Kidney capillary endothelial cell (primary cell): Measurements from ENCODE around the gene ADPRM.
"Not testable (repeated sequence)": the region's sequence is repeated elsewhere in the genome, so short reads cannot be mapped to it uniquely, and the experiment has no call there.

Experiments used
- DNase-seq: peaks from one replicate; pipeline ENCODE4 v3.0.0-alpha.2; 2018; ENCODE audit warnings: low spot score

The ADPRM gene, protein sequence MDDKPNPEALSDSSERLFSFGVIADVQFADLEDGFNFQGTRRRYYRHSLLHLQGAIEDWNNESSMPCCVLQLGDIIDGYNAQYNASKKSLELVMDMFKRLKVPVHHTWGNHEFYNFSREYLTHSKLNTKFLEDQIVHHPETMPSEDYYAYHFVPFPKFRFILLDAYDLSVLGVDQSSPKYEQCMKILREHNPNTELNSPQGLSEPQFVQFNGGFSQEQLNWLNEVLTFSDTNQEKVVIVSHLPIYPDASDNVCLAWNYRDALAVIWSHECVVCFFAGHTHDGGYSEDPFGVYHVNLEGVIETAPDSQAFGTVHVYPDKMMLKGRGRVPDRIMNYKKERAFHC

DNA sequence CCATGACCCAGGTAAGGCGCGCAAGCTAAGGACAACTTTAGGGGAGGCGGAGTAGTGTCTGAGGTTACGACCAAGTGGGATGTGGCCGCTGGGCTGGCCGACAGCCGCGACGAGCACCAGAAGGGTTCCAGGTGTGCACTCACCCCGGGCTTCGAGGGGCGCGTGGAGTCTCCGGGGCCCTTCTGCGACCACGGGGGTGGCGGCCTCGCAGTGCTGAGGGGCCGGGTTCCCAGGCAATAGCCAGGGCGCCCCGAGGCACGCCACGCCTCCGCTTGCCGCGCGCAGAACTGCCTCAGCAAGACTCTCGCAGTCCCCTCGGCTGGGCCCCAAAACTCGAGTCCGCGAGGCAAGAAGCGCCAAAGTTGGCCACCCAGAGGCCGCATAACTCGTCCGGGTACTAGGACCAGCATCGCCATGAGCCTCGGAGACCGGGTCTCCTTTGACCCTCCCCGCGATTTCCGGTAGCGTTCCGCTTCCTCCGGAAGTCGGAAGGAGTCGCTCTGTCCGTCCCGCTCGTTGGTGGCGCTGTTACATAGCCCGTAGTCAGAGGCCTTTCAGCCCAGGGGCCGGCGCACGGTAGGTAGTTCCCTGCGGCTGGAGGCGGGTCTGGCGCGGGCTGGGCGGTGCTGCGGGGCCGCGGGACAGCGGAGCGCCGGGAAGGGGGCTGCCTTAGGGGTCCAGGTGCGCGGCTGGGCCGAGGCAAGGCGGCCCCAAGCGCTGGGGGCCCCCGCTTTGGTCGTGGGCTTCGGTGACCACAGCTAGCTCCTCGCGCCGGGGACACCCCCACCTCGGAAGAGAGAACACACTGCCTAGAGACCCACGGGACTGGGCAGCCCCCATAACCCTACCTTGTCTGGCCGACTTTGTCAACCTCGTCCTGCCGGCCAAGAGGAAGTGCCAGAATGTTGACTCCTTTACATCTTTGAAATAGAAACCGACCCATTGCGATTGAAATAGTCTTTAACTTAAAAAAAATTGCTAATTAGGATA is at the start of gene ADPRM, which contains the start of gene SCO1:
ADPRM (plus strand) TSS at position 503 of the 990 bp plus-strand sequence. CDS start 7,333 bp downstream, outside the sequence.
SCO1 (minus strand) TSS at position 442 of the 990 bp plus-strand sequence; CDS start at position 416, 26 bp downstream.
- DNase-seq = peak; percentile 93

DNA sequence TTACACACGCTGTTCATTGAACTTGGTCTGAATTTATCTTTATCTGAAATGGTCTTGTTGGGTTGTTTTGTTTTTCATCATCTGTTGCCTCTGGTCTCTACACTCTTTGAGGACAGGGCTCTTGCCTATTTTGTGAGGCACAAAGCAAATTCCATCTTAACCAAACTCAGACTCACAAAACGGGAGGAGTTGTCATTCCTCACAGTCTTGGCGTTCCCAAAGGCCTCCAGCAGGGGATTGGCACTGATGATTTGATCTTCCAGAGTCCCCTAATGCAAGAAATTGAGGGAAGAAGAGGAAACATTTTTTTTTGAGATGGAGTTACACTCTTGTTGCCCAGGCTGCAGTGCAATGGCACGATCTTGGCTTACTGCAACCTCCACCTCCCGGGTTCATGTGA is 49.0 kb upstream of the ADPRM start:
- no peak for DNase-seq

DNA sequence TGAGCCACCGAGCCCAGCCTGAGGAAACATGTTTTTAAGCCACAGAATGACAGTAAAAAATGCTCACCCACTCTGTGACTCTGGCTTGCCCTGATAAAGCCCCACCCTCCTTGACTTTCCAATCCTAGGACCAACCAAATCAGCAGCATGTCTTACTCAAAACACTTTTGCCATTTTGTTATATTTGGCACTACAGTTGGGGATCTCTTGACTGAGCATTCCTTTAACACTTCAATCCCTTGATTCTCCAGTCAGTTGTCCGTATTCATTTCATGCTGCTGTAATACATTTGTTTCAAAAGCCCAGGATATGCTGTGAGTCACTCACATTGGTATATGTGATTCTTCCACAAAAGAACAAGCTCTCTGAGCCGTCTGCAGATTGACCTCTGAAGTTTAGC is 48.4 kb upstream of the ADPRM start:
- no peak for DNase-seq

DNA sequence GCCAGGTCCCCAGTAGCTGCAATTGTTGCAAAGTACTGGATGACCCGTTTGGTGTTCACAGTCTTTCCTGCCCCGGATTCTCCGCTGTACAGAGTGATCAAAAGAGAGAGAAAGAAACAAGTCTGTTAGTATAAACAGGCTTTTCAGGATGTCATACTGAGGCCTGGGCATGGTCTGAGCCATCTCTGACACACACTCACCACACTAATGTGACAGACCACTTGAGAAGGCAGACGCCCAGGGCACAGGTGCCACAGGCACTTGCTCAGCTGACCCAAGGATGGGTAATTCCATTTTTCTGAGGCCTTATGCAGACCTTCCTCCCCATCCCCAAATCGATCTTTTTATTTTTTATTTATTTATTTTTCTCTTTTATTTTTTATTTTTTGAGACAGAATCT is 47.8 kb upstream of the ADPRM start:
- DNase-seq = no peak

DNA sequence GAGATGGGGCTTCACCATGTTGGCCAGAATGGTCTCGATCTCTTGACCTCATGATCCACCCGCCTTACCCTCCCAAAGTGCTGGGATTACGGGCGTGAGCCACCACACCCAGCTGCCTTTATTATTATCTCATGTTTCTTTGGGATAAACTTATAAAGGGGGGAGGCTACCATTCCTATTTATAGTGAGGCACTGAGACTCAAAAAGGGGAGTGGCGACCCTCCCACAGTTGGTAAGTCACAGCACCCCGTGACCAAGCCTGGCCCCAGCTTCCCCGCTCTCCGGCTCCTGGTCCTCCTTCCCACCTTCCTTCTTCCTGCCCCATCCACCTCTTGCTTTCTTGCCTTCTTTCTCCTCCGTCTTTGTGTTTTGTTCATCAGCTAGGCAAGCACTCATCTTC is 45.5 kb upstream of the ADPRM start:
- no peak for DNase-seq

DNA sequence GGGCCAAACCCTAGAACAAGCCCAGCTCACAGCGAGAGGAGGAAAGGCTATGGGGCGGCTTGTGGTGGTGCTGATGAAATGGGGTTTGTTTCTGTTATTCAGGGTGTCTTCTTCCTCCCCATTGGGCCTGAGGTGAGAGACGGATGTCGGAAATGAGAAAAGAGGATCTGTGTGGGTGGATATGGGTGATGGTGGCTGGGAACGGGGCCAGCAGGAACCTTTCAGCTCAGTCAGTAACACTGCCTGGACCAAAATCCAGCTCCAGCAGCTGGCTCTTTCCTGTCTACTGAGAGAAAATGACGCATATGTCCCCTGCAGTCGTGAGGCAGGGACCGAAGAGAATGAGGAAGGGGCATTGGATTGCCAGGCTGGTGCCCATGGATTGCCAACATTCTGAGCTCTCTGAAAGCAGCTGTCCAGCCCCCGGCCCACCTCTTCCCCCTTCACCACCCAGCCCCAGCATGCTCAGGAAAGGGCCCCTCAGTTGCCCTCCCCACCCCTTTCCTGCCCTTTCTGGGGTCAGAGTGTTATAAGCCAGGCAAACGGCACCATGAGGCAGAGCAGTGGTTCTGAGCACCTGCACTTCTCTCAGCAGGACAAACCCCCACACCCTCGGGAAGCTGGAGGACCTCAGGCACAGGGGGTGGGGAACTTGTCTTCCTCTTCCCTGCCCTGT is 44.3 kb upstream of the ADPRM start:
- DNase-seq = no peak

DNA sequence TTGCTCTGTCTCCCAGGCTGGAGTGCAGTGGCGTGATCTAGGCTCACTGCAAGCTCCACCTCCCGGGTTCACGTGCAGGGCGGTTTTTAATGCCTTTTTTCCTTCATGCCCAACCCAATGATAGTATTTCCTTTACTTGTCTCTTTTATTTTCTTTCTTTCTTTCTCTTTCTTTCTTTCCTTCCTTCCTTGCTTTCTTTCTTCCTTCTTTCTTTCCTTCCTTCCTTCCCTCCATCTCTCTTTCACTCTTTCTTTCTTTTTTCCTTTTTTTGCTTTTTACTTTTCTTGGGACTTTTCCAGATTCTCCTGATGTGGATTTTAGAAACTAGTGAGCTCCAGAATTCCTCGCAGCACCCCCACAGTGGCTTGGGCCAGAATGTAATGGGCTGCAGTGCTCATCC is 43.4 kb upstream of the ADPRM start:
- no peak for DNase-seq

DNA sequence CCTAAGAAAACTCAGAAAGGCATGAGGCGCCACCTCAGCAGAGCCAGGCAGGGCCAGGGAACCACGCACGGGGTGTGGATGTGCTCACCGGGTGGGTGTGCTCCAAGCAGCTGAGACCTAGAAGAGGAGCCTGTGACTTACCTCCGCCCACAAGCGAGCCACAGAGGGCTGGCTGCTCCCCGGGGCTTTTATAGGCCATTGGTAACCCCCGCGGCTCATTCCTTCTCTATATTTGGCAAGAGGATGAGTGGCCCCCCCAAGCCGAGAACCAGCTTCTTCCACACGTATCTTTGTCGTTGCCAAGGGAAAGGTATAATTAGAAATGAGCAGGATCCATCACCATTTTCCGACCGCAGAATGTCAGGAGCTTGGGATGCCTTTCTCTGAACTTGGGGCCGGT is 40.2 kb upstream of the ADPRM start, which contains the start of gene MYH3:
MYH3 (minus strand) TSS at position 162 of the 400 bp plus-strand sequence. CDS start 2,245 bp downstream, outside the sequence.
- no peak for DNase-seq

DNA sequence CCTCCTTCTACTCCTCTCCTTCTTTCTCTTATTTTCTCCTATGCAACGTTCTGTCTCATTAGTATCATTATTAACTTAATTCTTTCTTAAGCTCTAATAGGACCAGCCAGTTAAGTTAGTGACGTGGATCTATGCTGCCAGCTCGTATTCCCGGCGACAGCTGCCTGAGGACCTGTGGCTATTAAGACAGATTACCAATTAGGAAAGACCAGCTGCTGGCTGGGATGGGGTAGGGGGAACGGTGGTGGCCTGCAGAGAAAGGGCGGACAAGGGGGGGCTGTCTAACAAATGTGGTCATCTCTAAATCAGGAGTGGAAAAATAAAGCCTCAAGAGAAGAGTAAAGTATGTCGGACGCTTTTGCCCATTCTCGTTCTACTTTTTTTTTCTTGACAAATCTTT is 39.5 kb upstream of the ADPRM start:
- DNase-seq = no peak

DNA sequence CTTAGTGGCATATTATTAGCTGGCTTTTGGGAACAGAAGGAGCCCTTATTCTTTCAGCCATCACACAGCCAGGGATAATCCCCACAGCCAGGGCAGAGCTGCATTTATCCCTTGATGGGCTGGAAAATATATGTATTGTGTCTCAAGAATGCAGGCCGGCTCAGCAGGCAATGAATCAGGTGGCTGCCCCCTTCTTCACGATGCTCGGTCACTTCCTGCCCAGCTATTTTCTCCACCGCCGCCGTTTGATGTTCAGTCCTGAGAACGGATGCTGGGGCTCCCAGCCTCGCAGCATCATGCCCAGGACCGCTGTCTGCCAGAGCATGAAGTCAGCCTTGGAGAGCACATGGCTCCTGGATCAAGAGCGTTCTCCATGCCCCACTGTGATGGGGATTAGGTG is 36.0 kb upstream of the ADPRM start:
- DNase-seq = peak; percentile 71

DNA sequence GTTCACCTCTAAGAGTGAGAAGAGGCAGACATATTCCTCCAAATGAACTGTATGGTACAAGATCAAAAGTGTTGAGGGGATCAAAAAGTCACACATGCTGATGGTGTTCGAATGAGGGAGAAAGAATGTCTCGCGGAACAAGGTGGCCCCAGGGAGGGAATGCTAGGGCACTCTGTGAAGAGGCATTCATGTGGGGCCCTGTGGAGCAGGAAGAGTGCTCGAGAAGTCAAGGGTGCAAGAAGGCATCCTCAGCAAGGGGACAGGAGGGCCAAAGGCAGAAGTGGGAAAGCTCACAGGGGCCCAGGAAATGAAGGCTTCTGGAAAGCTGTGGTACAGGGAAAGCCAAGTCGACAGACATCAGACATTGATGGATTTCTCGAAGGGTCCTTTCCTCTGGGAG is 34.2 kb upstream of the ADPRM start:
- DNase-seq = no peak

DNA sequence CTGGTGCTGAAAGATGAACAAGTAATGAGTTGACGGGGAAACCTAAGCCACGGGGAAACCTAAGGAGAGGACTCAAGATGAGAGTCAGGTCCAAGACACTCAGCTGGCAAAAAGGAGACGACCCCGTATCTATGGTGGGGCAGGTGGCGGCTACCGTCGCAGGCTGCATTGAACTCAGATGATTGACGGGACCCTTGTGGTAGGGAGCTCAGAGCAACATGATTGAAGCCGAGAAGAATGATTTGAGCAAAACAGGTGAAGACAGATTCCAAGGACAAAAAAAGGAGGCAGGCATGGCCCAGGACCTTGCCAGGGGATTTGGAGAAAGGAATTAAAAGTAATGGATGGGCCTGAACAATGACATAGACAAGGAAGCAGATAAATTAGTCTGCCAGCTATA is 32.8 kb upstream of the ADPRM start:
- no peak for DNase-seq

DNA sequence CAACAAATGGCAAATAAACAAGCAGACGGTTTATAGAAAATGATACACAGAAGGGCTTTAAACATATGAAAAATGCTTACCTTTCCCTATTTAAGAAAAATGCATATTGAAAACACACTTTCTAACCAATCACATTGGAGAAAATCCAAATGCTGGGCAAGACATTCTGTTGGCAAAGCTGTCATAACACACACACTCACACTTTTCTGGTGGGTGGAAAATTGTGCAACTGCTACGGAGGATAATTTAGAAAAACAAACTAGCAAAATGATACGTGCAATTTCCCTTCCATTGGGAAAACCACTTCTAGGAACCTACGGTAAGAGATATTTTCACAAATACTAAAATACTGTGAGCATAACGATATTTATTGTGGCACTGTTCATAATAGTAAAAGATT is 30.5 kb upstream of the ADPRM start:
- DNase-seq = no peak

DNA sequence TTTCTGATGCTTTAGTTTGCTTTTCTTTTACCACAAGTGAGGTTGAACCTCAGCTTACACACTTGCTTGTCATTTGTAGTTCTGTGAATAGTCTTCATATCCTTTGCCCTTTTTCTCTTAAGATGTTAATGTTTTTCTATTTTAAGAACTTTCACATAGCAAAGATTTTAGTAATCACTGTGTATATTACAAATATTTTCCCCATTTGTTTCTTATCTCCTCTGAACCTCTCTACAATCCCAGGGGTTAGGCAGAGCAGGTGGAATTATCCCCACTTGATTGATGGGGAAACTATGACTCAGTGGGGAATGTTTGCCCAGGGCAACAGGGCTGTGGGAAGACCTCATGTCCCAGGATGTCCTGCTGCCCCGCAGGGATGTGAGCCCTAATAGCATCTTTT is 28.6 kb upstream of the ADPRM start:
- no peak for DNase-seq

DNA sequence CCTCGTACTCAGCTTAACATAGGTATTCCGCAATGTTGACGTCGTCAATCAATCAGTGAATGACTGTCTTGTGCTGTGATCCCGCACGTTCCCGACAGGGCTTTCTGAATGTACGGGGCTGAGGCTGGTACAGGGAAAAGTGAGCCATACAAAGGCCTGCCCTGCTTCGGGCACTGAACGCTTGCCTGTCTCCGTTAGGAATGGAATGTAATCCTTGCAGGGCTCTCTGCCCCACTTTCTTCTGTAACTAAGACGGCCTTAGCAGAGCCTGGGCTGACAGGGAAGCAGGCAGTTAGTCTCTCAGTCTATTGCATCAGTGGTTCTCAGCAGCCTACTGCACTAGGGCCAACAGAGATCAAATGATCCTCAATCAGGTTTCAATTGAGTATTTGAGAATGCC is 24.1 kb upstream of the ADPRM start:
- DNase-seq = no peak

DNA sequence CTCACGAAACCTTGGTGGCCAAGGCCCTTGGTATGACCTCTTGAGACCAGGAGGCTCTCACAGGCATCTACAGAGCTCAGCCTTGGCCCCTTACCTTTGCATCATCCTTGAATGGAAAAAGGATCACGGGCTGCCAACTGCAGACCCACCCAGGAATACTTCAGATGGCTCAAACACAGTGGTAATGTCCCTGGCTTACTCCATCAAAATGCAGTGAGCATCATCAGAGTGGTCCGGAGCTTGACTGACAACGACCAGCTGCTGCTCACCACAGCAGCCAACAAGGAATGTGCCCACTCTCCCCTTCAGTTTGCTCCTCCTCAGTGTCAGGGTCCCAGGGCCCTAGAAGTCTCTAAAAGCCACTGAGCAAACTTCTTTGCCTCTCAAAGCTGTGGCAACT is 22.7 kb upstream of the ADPRM start:
- no peak for DNase-seq

DNA sequence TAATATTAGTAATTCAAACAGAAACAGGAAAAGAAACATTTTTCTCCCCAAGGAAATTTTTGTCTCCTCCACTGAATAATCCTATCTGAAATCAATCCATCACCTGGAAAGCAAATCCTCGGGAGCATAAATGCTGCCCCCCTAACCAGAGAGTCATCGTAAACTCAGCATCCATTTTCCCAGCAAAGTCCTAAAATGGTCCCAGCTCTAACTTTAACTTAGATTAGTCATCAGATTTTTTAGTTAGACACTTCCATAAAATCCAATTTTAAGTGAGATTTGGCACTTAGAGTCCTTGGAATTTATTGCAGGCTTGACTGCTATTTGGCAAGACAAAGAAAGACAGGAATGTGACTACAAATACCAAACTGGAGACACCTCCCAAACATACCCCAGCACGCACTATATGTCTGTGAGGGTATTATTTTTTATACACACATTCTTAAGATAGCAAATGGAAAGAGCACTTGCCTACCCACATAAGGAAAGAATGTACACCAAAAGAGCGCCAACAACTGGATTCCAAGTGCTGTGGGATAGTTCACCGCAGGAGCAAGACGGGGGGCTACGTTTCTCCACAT is 15.4 kb upstream of the ADPRM start:
- DNase-seq = no peak

DNA sequence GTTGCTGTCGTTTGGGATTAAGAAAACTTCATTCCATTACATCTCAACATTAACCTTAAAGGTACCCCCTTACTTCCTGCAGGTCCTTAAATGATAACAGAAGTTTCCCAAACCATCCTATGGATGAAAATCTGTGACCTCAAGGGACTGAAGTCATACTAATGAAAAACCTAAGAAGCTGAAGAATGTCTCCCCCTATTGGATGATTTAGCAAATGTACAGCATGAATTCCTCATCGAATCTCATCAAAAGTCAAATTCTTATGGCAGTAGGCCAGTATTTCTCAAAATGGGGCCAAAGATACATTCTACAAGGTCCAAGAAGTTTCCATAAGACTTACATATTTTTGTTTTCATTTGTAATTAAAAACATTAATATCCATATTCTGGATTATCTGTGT is 13.5 kb upstream of the ADPRM start:
- DNase-seq = peak; percentile 50

DNA sequence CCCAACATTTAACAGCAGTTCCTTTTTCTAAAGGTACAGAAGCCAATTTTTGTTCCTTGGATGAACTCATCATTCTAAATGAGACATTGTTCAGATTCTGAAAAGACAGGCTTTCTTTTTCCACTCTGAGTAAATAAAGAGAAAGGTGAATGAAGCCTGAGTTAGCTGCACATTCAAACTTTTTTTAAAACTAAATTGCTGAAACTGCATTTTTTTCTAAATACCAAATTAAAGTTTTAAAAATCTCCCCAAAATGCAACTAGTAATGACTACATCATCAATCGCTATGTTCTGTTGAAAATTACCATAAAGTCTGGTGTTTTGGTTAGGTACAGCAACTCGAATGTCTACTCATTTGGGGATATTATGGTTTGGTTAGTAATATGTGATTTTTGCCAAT is 9.9 kb upstream of the ADPRM start:
- DNase-seq = no peak

DNA sequence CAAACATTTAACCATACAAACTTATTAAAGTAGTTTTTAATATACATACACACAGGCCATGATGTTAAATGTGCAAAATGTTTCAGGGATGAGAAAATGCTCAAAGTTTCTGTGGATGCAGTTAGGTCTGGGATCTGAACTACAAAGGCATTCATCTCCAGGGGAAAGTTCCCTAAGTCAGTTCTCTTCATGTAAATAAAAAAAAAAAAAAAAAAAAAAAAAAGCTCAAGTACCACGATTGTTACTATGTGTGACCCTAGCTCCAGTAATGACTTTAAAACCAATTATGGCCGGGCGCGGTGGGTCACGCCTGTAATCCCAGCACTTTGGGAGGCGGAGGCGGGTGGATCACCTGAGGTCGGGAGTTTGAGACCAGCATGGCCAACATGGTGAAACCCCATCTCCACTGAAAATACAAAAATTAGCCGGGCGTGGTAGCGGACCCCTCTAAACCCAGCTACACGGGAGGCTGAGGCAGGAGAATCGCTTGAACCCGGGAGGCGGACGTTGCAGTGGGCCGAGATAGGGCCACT is 1.5 kb upstream of the ADPRM start:
- DNase-seq = not testable (repeated sequence)

DNA sequence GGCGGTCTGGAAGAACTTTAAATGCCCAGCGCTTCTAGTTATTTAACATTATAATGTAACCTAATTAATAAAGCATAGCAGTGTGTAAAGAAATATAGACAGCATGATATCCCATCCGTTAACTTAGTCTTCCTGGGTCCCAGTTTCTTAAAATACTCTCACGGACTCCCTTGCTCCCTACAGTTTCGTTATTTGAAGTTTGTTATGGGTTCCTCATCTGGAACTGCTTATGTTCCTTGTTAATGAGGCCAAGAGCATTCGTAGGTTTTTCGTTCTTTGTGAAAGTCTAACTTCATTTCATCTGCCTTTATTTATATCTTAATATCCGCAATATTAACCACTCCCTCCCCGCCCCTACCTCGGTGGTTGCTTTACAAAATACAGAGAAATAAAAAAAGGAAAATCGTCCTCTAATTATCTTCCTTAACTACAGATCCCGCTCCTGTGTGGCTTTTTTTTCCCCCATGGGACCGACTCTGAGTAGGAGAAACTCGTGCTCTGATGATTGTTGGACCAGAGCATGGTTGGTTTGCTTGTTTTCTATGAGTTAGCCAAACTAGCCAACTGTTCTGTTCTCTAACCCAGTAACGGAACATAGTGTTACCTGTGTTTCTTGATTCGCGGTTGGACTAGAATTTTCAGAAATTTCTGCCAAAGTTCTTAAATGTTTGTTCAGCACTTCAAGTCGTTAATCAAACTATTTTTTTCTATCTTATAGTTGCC is 863 bp downstream of the ADPRM start:
- DNase-seq = peak; percentile 38
